Activated CD4-positive, CD25-positive, alpha-beta regulatory T cell treated with anti-CD3 and anti-CD28 coated beads, Interleukin-2, amount 50 U/mL, for 16 hours (primary cell): Measurements from ENCODE around the gene MLEC.
"Not testable (repeated sequence)": the region's sequence is repeated elsewhere in the genome, so short reads cannot be mapped to it uniquely, and the experiment has no call there.

Experiments used
- DNase-seq: peaks from one replicate; pipeline ENCODE4 v3.0.0-alpha.2; 2020; ENCODE audit warnings: low read depth, low spot score

Gene MLEC

GRCh38 chr12:120663741-120664140 is 23.2 kb upstream of the MLEC start:
- no peak for DNase-seq

- no peak for DNase-seq
These were observed 20.2 kb upstream of the MLEC start for GRCh38 chr12:120666571-120667390.

GRCh38 chr12:120668091-120668867 is 18.7 kb upstream of the MLEC start:
- DNase-seq: no peak

- no peak for DNase-seq
These were observed 17.8 kb upstream of the MLEC start for GRCh38 chr12:120668868-120669840.

GRCh38 chr12:120670237-120670636 is 16.7 kb upstream of the MLEC start:
- DNase-seq: not testable (repeated sequence)

- no peak for DNase-seq
These were observed 16.3 kb upstream of the MLEC start for GRCh38 chr12:120670667-120671066.

- no peak for DNase-seq
These were observed 12.8 kb upstream of the MLEC start for GRCh38 chr12:120674097-120674636.

- DNase-seq: no peak
These were observed 9.0 kb upstream of the MLEC start for GRCh38 chr12:120677765-120678473.

- no peak for DNase-seq
These were observed 8.4 kb upstream of the MLEC start for GRCh38 chr12:120678572-120678971.

GRCh38 chr12:120680165-120680738 is 6.7 kb upstream of the MLEC start:
- DNase-seq: no peak

GRCh38 chr12:120684523-120684932 is 2.4 kb upstream of the MLEC start:
- no peak for DNase-seq

GRCh38 chr12:120685522-120685921 is 1.4 kb upstream of the MLEC start:
- no peak for DNase-seq

- peak; percentile 93 for DNase-seq
These were observed 729 bp upstream of the MLEC start for GRCh38 chr12:120686151-120686689.

GRCh38 chr12:120687578-120688289 is 785 bp downstream of the MLEC start:
- DNase-seq: no peak

- DNase-seq: no peak
These were observed 1.6 kb downstream of the MLEC start for GRCh38 chr12:120688527-120689071.

- DNase-seq: no peak
These were observed 2.6 kb downstream of the MLEC start for GRCh38 chr12:120689397-120690082.

- DNase-seq: no peak
These were observed 3.1 kb downstream of the MLEC start for GRCh38 chr12:120690083-120690450.

- no peak for DNase-seq
These were observed 4.0 kb downstream of the MLEC start for GRCh38 chr12:120690978-120691377.
